GM19099 (cell line): Measurements from ENCODE around the gene FHOD3.

Source experiments
- POLR2A ChIP-seq: IDR thresholded peaks from 3 replicates; pipeline ENCODE4 v1.6.1; 2011; ENCODE audit warnings: low read depth; ENCODE audit not compliant: insufficient read length; ENCODE audit errors: extremely low read depth

The FHOD3 gene

GRCh38 chr18:36653141-36653869, 355.8 kb downstream of the FHOD3 start:
- no peak for TF ChIP-seq POLR2A

- no peak for TF ChIP-seq POLR2A
Measured at GRCh38 chr18:36653870-36654269, 356.4 kb downstream of the FHOD3 start.

- TF ChIP-seq POLR2A: no peak
Measured at GRCh38 chr18:36655074-36655473, 357.6 kb downstream of the FHOD3 start.

- TF ChIP-seq POLR2A: no peak
Measured at GRCh38 chr18:36655930-36656329, 358.4 kb downstream of the FHOD3 start.

- no peak for TF ChIP-seq POLR2A
Measured at GRCh38 chr18:36658611-36659010, 361.1 kb downstream of the FHOD3 start.

GRCh38 chr18:36660311-36660710, 362.8 kb downstream of the FHOD3 start:
- TF ChIP-seq POLR2A: no peak

GRCh38 chr18:36661999-36662398, 364.5 kb downstream of the FHOD3 start:
- no peak for TF ChIP-seq POLR2A

- no peak for TF ChIP-seq POLR2A
Measured at GRCh38 chr18:36663312-36663711, 365.8 kb downstream of the FHOD3 start.

GRCh38 chr18:36665952-36666351, 368.4 kb downstream of the FHOD3 start:
- TF ChIP-seq POLR2A: no peak

GRCh38 chr18:36667811-36668210, 370.3 kb downstream of the FHOD3 start:
- TF ChIP-seq POLR2A: no peak

- no peak for TF ChIP-seq POLR2A
Measured at GRCh38 chr18:36668349-36668748, 370.8 kb downstream of the FHOD3 start.

- no peak for TF ChIP-seq POLR2A
Measured at GRCh38 chr18:36672437-36673344, 375.2 kb downstream of the FHOD3 start.

- no peak for TF ChIP-seq POLR2A
Measured at GRCh38 chr18:36673452-36673851, 375.9 kb downstream of the FHOD3 start.

- TF ChIP-seq POLR2A: no peak
Measured at GRCh38 chr18:36675076-36675475, 377.6 kb downstream of the FHOD3 start.

GRCh38 chr18:36675542-36675941, 378.0 kb downstream of the FHOD3 start:
- TF ChIP-seq POLR2A: no peak

GRCh38 chr18:36676629-36677028, 379.1 kb downstream of the FHOD3 start:
- no peak for TF ChIP-seq POLR2A
